BLaER1 (cell line): ENCODE data around the gene ACSM6.

ENCODE experiments used
- H3K27ac ChIP-seq: shearing (Covaris generic); formaldehyde crosslinking; 2 replicates; pipeline ENCODE4 v1.8.1; 2022
- H3K27me3 ChIP-seq: shearing (Covaris generic); formaldehyde crosslinking; 2 replicates; pipeline ENCODE4 v1.8.1; 2022
- H3K36me3 ChIP-seq: shearing (Covaris generic); formaldehyde crosslinking; 2 replicates; pipeline ENCODE4 v1.8.1; 2022
- H3K4me1 ChIP-seq: shearing (Covaris generic); formaldehyde crosslinking; 2 replicates; pipeline ENCODE4 v1.8.1; 2022
- H3K4me2 ChIP-seq: shearing (Covaris generic); formaldehyde crosslinking; 2 replicates; pipeline ENCODE4 v1.8.1; 2022
- H3K4me3 ChIP-seq: shearing (Covaris generic); formaldehyde crosslinking; 2 replicates; pipeline ENCODE4 v1.8.1; 2022
- H3K9ac ChIP-seq: shearing (Covaris generic); formaldehyde crosslinking; 2 replicates; pipeline ENCODE4 v1.8.1; 2022
- H3K9me3 ChIP-seq: shearing (Covaris generic); formaldehyde crosslinking; 2 replicates; pipeline ENCODE4 v1.8.1; 2022
- H4K20me1 ChIP-seq: shearing (Covaris generic); formaldehyde crosslinking; 2 replicates; pipeline ENCODE4 v1.8.1; 2022
- Cebpa-rat ChIP-seq: shearing (Covaris generic); IDR thresholded peaks from 2 replicates; pipeline ENCODE4 v1.8.1; 2022

The ACSM6 gene

DNA sequence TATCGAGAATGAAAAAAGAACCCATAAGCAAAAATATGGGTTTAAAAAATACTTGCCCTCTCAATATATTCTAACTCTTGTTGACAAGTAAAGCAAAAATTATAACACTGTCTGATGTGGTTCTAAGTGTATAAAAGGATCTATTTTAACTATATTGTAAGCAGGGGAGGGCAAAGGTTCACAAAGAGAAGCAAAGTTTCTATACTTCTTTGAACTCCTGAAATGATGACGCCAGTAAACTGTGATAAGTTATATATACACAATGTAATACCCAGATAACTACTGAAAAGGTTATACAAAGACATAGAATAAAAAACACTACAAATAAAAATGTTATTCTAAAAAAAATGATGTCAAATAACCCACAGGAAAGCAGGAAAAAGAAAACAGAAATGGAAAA lies 59.6 kb downstream of the ACSM6 start:
- Histone ChIP-seq H3K27ac (no peak overlapping the region), H3K4me3 (no peak overlapping the region), H4K20me1 (peaks cover 53% of the 10 kb centered on the region), H3K9me3 (peaks cover 24% of the 10 kb centered on the region), H3K4me1 (peaks cover 28% of the 10 kb centered on the region), H3K36me3 (peaks cover 74% of the 10 kb centered on the region), H3K9ac (no peak overlapping the region), H3K27me3 (no peaks in the 10 kb centered on the region), H3K4me2 (no peak overlapping the region)
- TF ChIP-seq Cebpa-rat = no peak

DNA sequence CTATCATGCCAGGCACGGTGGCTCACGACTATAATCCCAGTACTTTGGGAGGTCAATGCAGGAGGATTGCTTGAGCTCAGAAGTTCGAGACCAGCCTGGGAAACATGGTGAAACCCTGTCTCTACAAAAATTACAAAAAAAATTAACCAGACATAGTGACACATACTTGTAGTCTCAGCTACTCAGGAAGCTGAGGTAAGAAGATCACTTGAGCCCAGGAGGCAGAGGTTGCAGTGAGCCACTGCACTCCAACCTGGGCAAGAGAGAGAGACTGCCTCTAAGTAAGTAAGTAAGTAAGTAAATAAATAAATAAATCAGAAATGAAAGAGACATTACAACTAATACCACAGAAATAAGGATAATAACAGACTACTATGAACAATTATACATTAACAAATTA lies 60.6 kb downstream of the ACSM6 start:
- Histone ChIP-seq H3K9me3 (peaks cover 30% of the 10 kb centered on the region), H4K20me1 (peaks cover 43% of the 10 kb centered on the region), H3K4me1 (peaks cover 19% of the 10 kb centered on the region), H3K27ac (no peak overlapping the region), H3K4me2 (no peak overlapping the region), H3K4me3 (no peak overlapping the region), H3K27me3 (no peaks in the 10 kb centered on the region), H3K9ac (no peak overlapping the region), H3K36me3 (peaks cover 77% of the 10 kb centered on the region)
- TF ChIP-seq Cebpa-rat = no peak

DNA sequence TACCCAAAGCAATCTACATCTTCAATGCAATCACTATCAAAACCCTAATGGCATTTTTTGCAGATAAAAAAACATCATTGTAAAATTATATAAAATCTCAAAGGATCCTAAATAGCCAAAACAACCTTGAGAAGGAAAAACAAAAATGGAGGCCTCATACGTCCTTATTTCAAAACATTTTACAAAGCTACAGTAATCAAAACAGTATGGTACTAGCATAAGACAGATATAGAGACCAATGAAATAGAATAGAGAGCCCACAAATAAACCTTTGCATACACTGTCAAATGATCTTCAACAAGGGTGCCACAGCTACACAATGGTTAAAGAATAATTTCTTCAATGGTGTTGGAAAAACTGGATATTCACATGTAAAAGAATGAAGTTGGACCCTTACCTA lies 62.2 kb downstream of the ACSM6 start:
- no peak overlapping the region for H3K27ac ChIP-seq
- peaks cover 6% of the 10 kb centered on the region for H3K4me1 ChIP-seq
- no peak overlapping the region for H3K4me3 ChIP-seq
- peaks cover 86% of the 10 kb centered on the region for H3K36me3 ChIP-seq
- H3K9ac ChIP-seq = no peak overlapping the region
- H3K9me3 ChIP-seq = peaks cover 30% of the 10 kb centered on the region
- H3K27me3 ChIP-seq = no peaks in the 10 kb centered on the region
- peaks cover 34% of the 10 kb centered on the region; the same call in 1 of the 2 replicates for H4K20me1 ChIP-seq
- TF ChIP-seq Cebpa-rat = no peak
- H3K4me2 ChIP-seq = no peak overlapping the region

DNA sequence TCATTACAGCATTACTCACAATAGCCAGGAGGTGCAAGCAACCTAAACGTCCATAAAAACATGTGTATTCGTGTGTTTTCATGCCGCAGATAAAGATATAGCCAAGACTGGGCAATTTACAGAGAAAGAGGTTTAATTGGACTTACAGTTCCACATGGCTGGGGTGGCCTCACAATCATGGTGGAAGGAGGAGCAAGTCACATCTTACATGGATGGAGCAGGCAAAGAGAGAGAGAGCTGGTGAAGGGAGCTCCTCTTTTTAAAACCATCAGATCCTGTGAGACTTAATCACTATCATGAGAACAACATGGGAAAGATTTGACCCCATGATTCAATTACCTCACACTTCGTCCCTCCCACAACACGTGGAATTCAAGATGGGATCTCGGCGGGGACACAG lies 63.8 kb downstream of the ACSM6 start:
- peaks cover 88% of the 10 kb centered on the region for H3K36me3 ChIP-seq
- H3K27me3 ChIP-seq = no peaks in the 10 kb centered on the region
- peaks cover 34% of the 10 kb centered on the region; the same call in 1 of the 2 replicates for H4K20me1 ChIP-seq
- H3K4me2 ChIP-seq = no peak overlapping the region
- peaks cover 30% of the 10 kb centered on the region for H3K9me3 ChIP-seq
- H3K27ac ChIP-seq = no peak overlapping the region
- H3K9ac ChIP-seq = no peak overlapping the region
- TF ChIP-seq Cebpa-rat = no peak
- H3K4me3 ChIP-seq = no peak overlapping the region
- peaks cover 6% of the 10 kb centered on the region for H3K4me1 ChIP-seq

DNA sequence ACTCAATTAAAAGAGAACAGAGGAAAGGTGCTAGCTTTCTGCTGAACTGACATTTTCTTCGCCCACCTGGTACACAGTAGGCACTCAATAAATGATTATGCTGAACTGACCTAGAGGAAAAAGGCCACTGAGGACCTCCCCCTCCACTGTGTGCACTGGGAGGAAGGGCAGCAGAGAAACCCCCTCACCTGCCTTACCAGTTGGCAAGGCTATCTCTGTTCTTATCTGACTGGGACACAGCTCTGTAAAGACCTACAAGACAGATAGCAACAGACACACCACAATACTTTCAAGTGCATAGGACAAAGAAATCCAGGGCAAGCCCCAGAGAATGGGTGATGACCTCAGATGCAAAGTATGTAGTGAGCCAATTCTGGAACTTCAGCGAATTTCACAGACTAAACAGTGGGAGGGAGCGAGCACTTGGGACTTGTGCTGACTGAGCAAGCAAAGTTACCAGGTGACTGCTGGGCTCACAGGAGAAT lies 66.4 kb downstream of the ACSM6 start:
- peaks cover 36% of the 10 kb centered on the region for H4K20me1 ChIP-seq
- H3K9ac ChIP-seq = no peak overlapping the region
- H3K4me1 ChIP-seq = no peaks in the 10 kb centered on the region; the same call in 1 of the 2 replicates
- peaks cover 100% of the 10 kb centered on the region for H3K36me3 ChIP-seq
- no peak overlapping the region for H3K4me2 ChIP-seq
- H3K9me3 ChIP-seq = peaks cover 30% of the 10 kb centered on the region
- TF ChIP-seq Cebpa-rat = no peak
- H3K27me3 ChIP-seq = no peaks in the 10 kb centered on the region
- H3K27ac ChIP-seq = no peak overlapping the region
- no peak overlapping the region for H3K4me3 ChIP-seq

DNA sequence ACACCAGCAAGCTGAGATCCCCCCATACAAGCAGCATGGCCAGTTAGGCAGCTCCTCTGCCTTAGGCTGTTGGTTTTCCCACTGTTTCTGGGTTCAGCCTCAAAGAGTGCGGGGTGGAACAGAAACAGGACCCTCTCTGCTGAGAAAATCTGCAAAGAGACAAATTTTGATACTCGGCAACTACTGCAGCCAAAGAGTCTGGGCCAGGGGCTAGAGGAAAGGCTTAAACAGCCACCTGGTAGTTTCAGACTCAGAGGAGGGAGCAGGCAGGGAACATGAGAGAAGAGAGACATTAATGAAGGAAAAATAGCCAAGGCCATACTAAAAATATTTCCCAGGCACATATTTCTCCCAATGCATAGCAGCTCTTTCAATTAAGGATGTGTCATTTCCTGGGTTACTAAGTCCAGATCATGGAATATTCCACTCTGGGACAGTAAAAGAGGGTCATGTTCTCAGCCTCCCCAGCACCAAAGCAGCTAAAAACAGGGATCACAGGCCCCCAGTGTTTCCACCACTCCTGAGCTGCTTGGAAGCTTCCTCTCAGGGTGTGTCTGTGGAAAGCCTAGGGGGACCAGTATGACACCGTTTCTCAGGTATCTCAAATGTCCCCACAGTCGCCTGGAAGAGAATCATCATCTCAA lies 67.0 kb downstream of the ACSM6 start:
- Histone ChIP-seq H3K9ac (no peak overlapping the region), H3K4me1 (no peaks in the 10 kb centered on the region; the same call in 1 of the 2 replicates), H3K4me2 (no peak overlapping the region), H3K27ac (no peak overlapping the region), H3K9me3 (peaks cover 29% of the 10 kb centered on the region), H3K4me3 (no peak overlapping the region), H3K36me3 (peaks cover 100% of the 10 kb centered on the region), H4K20me1 (peaks cover 36% of the 10 kb centered on the region), H3K27me3 (no peaks in the 10 kb centered on the region)
- TF ChIP-seq Cebpa-rat = no peak

DNA sequence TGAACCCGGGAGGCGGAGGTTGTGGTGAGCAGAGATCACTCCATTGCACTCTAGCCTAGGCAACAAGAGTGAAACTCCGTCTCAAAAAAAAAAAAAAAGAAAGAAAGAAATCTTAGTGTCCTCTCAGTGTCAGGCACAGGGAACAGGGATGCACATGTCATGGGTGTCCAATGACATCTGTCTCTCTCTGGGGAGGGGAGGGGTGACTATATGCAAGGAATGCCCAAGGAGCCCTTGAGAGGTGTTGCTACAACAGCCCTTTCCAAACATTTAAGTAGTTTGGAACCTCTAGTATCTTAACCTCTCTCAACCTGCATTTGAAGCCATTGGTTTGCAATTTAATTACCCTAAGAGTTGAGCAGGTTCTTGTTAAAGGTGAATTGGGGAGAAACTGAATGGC lies 67.9 kb downstream of the ACSM6 start:
- H3K27ac ChIP-seq = no peak overlapping the region
- H3K4me3 ChIP-seq = no peak overlapping the region
- H3K4me2 ChIP-seq = no peak overlapping the region
- no peak for TF ChIP-seq Cebpa-rat
- H3K36me3 ChIP-seq = peaks cover 100% of the 10 kb centered on the region
- no peaks in the 10 kb centered on the region; the same call in 1 of the 2 replicates for H3K4me1 ChIP-seq
- no peak overlapping the region for H3K9ac ChIP-seq
- H3K27me3 ChIP-seq = no peaks in the 10 kb centered on the region
- H4K20me1 ChIP-seq = peaks cover 41% of the 10 kb centered on the region
- peaks cover 20% of the 10 kb centered on the region for H3K9me3 ChIP-seq

DNA sequence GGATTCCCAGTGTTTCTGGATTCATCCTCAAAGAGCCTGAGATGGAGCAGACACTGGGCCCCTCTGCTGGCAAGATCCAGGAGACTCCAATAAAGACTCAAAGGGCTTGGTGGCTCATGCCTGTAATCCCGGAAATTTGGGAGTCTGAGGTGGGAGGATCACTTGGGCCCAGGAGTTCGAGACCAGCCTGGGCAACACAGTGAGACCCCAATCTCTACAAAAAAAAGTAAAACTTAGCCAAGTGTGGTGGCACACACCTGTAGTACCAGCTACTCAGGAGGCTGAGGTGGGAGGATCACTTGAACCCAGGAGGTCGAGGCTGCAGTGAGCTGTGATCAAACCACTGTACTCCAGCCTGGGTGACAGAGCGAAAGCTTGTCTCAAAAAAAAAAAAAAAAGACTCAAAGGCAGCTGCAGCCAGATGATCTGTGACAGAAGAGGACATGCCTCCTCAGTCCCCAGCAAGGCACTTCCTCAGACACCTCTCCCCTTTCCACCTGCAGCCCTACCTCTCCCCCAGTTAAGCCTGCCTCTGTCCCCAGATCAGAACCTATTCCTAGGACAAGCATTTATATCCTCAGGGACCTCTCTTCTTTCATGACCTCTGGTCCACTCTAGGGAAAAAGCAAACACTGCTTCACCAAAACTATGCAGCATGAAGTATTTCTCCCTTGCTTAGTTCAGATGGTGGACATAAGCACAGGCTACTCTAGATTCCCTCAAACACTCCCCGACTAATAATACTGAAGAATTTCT lies 68.9 kb downstream of the ACSM6 start:
- no peak for TF ChIP-seq Cebpa-rat
- Histone ChIP-seq H3K36me3 (peaks cover 97% of the 10 kb centered on the region), H3K4me2 (no peak overlapping the region), H3K4me1 (no peaks in the 10 kb centered on the region; the same call in 1 of the 2 replicates), H4K20me1 (peaks cover 42% of the 10 kb centered on the region), H3K9ac (no peak overlapping the region), H3K27me3 (no peaks in the 10 kb centered on the region), H3K9me3 (peaks cover 11% of the 10 kb centered on the region), H3K27ac (no peak overlapping the region), H3K4me3 (no peak overlapping the region)

DNA sequence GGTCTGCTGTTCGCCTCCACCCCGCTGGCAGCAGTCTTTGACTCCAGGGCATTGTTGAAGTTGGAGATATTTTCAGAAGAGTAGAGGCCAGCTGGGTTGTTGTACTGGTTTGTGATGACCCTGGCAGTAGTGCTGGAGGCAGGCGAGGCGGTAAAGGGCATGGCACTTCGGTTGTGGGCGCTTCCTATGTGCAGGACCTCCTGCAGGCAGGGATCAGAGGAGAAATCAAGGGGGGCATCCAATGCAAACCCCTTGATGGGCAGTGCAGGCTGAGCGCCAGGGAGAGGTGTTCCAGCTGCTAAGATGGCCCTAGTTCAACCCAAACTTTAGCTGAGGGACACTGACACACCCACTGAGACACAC lies 69.8 kb downstream of the ACSM6 start:
- H3K36me3 ChIP-seq = peaks cover 97% of the 10 kb centered on the region
- peaks cover 51% of the 10 kb centered on the region for H4K20me1 ChIP-seq
- H3K9ac ChIP-seq = no peak overlapping the region
- TF ChIP-seq Cebpa-rat = no peak
- no peak overlapping the region for H3K4me2 ChIP-seq
- no peak overlapping the region for H3K4me3 ChIP-seq
- peaks cover 6% of the 10 kb centered on the region; the same call in 1 of the 2 replicates for H3K9me3 ChIP-seq
- no peaks in the 10 kb centered on the region for H3K27me3 ChIP-seq
- H3K27ac ChIP-seq = no peak overlapping the region
- H3K4me1 ChIP-seq = no peaks in the 10 kb centered on the region; the same call in 1 of the 2 replicates
